PC-3 (cell line): Measurements from ENCODE around the gene CCDC167.

Source experiments
- EZH2 ChIP-seq: fragments of 300-600 bp; sonication (generic); IDR thresholded peaks from one replicate; pipeline ENCODE4 v1.6.1; 2017; ENCODE audit warnings: antibody characterized with exemption, mild to moderate bottlenecking, low read length; ENCODE audit not compliant: unreplicated experiment
- TF ChIP-seq, protein P1 (sequence below): fragments of 300-600 bp; sonication (generic); conservative IDR thresholded peaks from 2 replicates; pipeline ENCODE4 v1.5.1; 2017; ENCODE audit warnings: antibody characterized with exemption, low read depth, mild to moderate bottlenecking, low read length

DNA sequence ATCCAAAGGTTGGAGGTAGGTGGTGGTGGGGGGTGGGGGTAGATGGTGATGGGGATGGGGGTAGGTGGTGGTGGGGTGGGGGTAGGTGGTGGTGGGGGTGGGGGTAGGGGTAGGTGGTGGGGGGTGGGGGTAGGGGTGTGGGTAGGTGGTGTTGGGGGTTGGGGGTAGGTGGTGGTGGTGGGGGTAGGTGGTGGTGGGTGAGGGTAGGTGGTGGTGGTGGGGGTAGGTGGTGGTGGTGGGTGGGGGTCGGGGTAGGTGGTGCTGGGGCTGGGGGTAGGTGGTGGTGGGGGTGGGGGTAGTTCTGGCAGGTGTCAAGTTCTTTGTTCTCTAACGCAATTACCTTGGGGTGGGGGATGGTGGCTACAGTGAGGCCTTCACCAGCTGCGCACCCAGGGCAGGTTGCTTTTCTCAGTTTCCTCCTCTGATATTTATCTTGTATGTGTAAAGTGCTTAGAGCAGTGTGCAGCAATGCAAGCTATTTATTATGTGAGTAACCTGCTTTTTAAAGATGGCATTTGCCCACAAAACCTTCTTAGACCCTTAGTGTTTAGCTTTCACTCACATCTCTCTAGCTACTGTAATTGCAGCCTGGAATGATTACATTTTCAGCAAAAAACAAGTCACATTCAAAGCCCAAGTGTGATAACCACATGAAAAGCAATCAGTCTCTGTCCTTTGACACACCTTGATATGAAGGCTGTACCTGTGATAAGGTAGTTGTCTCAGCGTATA lies 8.2 kb upstream of the CCDC167 start:
- TF ChIP-seq, protein P1, sequence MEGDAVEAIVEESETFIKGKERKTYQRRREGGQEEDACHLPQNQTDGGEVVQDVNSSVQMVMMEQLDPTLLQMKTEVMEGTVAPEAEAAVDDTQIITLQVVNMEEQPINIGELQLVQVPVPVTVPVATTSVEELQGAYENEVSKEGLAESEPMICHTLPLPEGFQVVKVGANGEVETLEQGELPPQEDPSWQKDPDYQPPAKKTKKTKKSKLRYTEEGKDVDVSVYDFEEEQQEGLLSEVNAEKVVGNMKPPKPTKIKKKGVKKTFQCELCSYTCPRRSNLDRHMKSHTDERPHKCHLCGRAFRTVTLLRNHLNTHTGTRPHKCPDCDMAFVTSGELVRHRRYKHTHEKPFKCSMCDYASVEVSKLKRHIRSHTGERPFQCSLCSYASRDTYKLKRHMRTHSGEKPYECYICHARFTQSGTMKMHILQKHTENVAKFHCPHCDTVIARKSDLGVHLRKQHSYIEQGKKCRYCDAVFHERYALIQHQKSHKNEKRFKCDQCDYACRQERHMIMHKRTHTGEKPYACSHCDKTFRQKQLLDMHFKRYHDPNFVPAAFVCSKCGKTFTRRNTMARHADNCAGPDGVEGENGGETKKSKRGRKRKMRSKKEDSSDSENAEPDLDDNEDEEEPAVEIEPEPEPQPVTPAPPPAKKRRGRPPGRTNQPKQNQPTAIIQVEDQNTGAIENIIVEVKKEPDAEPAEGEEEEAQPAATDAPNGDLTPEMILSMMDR, result no peak
- TF ChIP-seq EZH2, result no peak
